ENCODE measurements around the gene ZNF205. TPM values are rescaled to one million over a fixed set of nuclear protein-coding genes. Genes with fewer than 3 reads are reported as not detected.

Gene ZNF205
- total RNA-seq, 4 donors from 2014 or later: 10.6 to 25.0 (median 17.1) TPM

DNA sequence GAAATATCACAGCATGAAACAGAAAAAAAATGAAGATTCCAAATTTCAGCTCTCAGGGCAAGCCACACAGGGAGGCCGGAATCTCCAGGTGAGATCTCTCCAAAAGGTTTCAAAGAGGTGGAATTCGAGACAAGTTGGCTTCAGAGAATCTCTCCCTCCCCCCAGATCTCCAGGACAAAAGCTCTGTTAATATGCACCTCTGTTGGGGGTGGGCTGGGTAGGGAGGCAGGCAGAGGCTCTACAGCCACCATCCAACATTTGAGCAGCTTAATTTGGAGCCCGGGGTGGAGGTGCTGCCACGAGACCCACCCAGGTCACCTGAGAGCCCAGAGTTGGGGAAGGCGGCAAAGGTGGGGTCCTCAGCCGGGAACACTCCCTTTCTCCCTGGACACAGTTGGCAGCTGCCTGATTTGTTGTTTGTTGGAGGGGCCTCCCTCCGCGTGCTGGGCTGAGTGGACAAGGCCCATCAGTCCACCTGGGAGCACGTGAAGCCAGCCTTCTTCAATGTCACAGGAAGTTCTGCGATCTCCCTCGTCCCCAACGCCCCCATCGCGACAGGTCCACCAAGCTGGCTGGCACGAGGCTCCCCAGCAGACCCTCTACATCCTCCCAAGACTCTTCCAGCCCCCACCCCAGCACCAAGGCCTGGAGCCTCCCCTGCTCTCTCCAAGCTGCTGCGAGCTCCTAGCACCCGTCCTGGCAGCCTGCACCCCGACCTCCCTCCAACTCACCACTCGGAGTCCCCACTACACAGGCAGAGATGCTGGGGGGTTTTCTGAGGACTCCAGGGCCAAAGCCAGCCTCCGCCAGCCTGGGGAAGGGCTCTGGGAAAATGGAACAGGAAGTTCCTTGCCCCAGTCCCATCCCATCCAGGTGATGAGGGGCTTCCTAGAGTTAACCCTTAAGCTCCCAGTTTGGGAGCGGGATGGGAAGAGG is 13.7 kb upstream of the ZNF205 start, which contains the start of gene ZSCAN10:
Gene ZSCAN10 (minus strand): TSS at position 836 of the 936 bp plus-strand sequence. CDS start 6,357 bp downstream, outside the sequence.
- peak within 1 kb of the TSS; percentile 5 to 33 (median 22) for H3K4me3 ChIP-seq
- TF ChIP-seq POLR2A (IDR thresholded peaks at IDR 0.05; ENCODE audit: low read depth) (no peak), POLR2AphosphoS5 (IDR thresholded peaks at IDR 0.05) (no peak), EP300 (IDR thresholded peaks at IDR 0.05) (no peak)
- TF ChIP-seq, protein P1, sequence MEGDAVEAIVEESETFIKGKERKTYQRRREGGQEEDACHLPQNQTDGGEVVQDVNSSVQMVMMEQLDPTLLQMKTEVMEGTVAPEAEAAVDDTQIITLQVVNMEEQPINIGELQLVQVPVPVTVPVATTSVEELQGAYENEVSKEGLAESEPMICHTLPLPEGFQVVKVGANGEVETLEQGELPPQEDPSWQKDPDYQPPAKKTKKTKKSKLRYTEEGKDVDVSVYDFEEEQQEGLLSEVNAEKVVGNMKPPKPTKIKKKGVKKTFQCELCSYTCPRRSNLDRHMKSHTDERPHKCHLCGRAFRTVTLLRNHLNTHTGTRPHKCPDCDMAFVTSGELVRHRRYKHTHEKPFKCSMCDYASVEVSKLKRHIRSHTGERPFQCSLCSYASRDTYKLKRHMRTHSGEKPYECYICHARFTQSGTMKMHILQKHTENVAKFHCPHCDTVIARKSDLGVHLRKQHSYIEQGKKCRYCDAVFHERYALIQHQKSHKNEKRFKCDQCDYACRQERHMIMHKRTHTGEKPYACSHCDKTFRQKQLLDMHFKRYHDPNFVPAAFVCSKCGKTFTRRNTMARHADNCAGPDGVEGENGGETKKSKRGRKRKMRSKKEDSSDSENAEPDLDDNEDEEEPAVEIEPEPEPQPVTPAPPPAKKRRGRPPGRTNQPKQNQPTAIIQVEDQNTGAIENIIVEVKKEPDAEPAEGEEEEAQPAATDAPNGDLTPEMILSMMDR (IDR thresholded peaks at IDR 0.05): no peak
- H3K4me1 ChIP-seq: peaks cover 13 to 31% (median 23%) of the 10 kb centered on the region in 4 donors
- 49% methylated on average over 13 of the region's 21 CpGs for WGBS
- intact Hi-C loops (cut with DNase I): no loop called here
- peaks cover 0 to 75% (median 4%) of the 10 kb centered on the region in 4 donors for H3K27me3 ChIP-seq
- DNase-seq (ENCODE audit: extremely low spot score): no peak
- no peaks in the 10 kb centered on the region for H3K36me3 ChIP-seq
- no peak within 1 kb of the TSS for H3K27ac ChIP-seq (replicated peaks in 1 of 4)
- no peaks in the 10 kb centered on the region for H3K9me3 ChIP-seq

DNA sequence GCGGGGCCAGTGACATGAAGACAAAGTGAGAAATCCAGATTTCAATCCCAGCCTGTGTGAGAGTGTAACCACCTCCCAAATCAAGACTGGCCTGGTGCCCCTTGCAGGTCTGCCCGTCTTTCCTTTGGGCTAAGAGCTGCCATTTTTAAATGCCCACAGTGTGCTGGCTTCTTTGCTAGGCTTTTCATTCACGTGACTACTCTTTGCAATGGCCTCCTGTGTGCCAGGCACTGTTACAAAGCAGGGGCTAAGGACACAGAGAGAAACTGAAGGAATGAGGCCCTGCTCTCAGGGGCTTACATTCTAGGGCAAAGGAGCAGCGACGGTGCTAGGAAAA is 13.0 kb upstream of the ZNF205 start:
- Histone ChIP-seq H3K9me3 (no peaks in the 10 kb centered on the region), H3K4me1 (peaks cover 13 to 31% (median 23%) of the 10 kb centered on the region in 4 donors), H3K36me3 (no peaks in the 10 kb centered on the region), H3K27me3 (peaks cover 0 to 69% (median 4%) of the 10 kb centered on the region in 4 donors), H3K27ac (replicated peaks in 1 of 4) (no peak overlapping the region), H3K4me3 (no peak overlapping the region)
- 57% methylated on average over 5 of the region's 5 CpGs for WGBS
- TF ChIP-seq, protein P1 (IDR thresholded peaks at IDR 0.05): no peak
- TF ChIP-seq EP300 (IDR thresholded peaks at IDR 0.05): no peak
- TF ChIP-seq POLR2A (IDR thresholded peaks at IDR 0.05; ENCODE audit: low read depth): no peak
- TF ChIP-seq POLR2AphosphoS5 (IDR thresholded peaks at IDR 0.05): no peak
- intact Hi-C loops (cut with DNase I): no loop called here
- no peak for DNase-seq (ENCODE audit: extremely low spot score)

DNA sequence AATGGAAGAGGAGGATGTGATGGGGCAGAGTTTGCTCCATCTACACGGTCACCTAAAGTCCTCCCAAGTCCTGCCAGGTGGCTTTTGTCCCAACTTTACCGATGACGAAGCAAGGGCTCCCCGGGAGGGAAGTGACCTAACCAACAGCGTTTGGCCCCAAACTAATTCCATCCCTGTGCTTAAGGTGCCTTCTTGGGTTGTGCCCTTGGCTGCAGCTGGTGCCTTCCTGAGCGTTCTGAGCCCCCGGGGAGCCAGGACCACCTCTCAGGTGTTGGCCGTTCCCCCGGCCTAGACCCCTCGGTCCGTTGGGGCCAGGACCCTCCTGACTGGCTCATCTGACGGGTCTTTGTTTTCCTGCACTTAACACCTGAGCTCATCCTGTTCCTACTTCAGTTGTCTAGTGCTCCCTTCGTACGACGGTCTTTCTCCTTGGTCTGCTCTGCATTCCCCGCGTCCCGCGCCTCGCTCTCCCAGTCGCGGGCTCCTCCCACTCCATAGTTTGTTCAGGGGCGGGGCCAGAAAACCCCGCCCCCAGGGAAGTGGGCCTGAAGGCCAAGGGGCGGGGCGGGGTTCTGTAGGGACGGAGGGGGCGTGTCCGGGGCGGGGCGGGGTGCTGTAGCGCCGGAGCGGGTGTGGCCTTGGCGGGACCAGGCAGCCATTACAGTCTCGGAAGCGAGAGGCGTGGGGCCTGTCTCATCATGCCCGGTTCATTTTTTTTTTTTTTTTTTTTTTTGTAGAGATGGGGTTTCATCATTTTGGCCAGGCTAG is 12.5 kb upstream of the ZNF205 start:
- intact Hi-C loops (cut with DNase I): no loop called here
- DNase-seq (ENCODE audit: extremely low spot score): peak; percentile 96
- 5% methylated on average over 28 of the region's 39 CpGs for WGBS
- H3K36me3 ChIP-seq: no peaks in the 10 kb centered on the region
- peaks cover 13 to 31% (median 23%) of the 10 kb centered on the region in 4 donors for H3K4me1 ChIP-seq
- peaks cover 0 to 67% (median 4%) of the 10 kb centered on the region in 4 donors for H3K27me3 ChIP-seq
- no peaks in the 10 kb centered on the region for H3K9me3 ChIP-seq
- no peak overlapping the region for H3K27ac ChIP-seq (replicated peaks in 1 of 4)
- H3K4me3 ChIP-seq: peak overlapping the region; percentile 5 to 33 (median 22)
- TF ChIP-seq, protein P1 (IDR thresholded peaks at IDR 0.05): no peak
- no peak for TF ChIP-seq EP300 (IDR thresholded peaks at IDR 0.05)
- no peak for TF ChIP-seq POLR2AphosphoS5 (IDR thresholded peaks at IDR 0.05)
- no peak for TF ChIP-seq POLR2A (IDR thresholded peaks at IDR 0.05; ENCODE audit: low read depth)

DNA sequence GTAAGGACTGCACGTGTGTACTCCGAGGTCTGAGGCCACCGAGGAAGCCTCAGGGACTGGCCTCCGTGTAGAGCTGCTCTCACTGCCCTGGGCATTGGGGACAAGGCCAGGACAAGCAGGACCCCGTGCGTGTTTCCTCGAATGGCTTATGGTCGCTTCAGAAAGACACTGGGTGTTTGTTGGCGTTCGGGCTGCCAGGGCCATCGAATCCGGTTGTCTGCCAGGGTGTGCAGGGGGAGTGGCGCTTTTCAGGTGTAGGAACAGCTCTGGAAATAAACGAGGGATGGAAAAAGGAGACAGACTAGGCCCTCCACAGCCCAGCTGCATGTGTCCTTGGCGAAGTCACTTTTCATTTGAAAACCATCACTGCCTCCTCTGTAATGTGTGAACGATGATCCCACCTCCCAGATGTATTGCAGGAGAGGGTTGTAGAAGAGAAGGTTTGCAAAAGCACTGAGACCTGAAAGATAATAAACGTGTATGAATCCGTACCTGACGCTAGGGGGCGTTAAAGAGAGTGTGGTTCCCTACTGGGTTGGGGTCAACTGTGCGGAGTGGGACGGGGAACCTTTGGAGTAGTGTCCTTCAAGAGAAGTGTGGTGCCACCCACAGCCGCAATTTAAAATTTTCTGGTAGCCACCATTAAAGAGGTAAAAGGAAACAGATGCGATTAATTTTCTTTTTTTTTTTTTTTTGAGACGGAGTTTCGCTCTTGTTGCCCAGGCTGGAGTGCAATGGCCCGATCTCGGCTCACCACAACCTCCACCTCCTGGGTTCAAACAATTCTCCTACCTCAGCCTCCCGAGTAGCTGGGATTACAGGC is 11.2 kb upstream of the ZNF205 start:
- H3K27ac ChIP-seq (replicated peaks in 1 of 4): peak overlapping the region in 3 of 4 donors; percentile 15 to 62 (median 54)
- TF ChIP-seq, protein P1 (IDR thresholded peaks at IDR 0.05): peak in 2 of 3 experiments; percentile 3 to 46
- TF ChIP-seq POLR2A (IDR thresholded peaks at IDR 0.05; ENCODE audit: low read depth): no peak
- intact Hi-C loops (cut with DNase I): no loop called here
- H3K9me3 ChIP-seq: no peaks in the 10 kb centered on the region
- H3K4me1 ChIP-seq: peaks cover 19 to 39% (median 27%) of the 10 kb centered on the region in 4 donors
- no peak overlapping the region for H3K4me3 ChIP-seq
- H3K36me3 ChIP-seq: no peaks in the 10 kb centered on the region
- WGBS: 61% methylated on average over 29 of the region's 29 CpGs
- peaks cover 0 to 55% (median 4%) of the 10 kb centered on the region in 4 donors for H3K27me3 ChIP-seq
- DNase-seq (ENCODE audit: extremely low spot score): no peak
